GM18511 (cell line): ENCODE results near the gene ERFL.

Experiments used
- ATAC-seq: cut with Tn5 transposase; IDR thresholded peaks from one replicate; pipeline ENCODE4 v1.9.1; 2021; ENCODE audit warnings: mild to moderate bottlenecking, moderate library complexity; ENCODE audit not compliant: unreplicated experiment

Gene ERFL

GRCh38 chr19:41927497-41928192 is 604 bp downstream of the ERFL start:
- ATAC-seq = no peak

- ATAC-seq = no peak
These were observed 1.3 kb downstream of the ERFL start for GRCh38 chr19:41926763-41927496.

- ATAC-seq = no peak
These were observed 2.1 kb downstream of the ERFL start for GRCh38 chr19:41926028-41926762.

- no peak for ATAC-seq
These were observed 2.8 kb downstream of the ERFL start for GRCh38 chr19:41925208-41926003.

GRCh38 chr19:41924151-41925145 is 3.8 kb downstream of the ERFL start:
- no peak for ATAC-seq

- ATAC-seq = no peak
These were observed 5.0 kb downstream of the ERFL start for GRCh38 chr19:41923045-41923788.

- no peak for ATAC-seq
These were observed 5.7 kb downstream of the ERFL start for GRCh38 chr19:41922585-41922984.

- ATAC-seq = no peak
These were observed 6.4 kb downstream of the ERFL start for GRCh38 chr19:41921577-41922576.

- no peak for ATAC-seq
These were observed 7.2 kb downstream of the ERFL start for GRCh38 chr19:41920882-41921576.

GRCh38 chr19:41919948-41920712 is 8.1 kb downstream of the ERFL start:
- no peak for ATAC-seq

GRCh38 chr19:41918653-41919244 is 9.5 kb downstream of the ERFL start:
- no peak for ATAC-seq

GRCh38 chr19:41918095-41918494 is 10.2 kb downstream of the ERFL start:
- no peak for ATAC-seq

- no peak for ATAC-seq
These were observed 10.6 kb downstream of the ERFL start for GRCh38 chr19:41917676-41918075.

GRCh38 chr19:41915776-41916414 is 12.4 kb downstream of the ERFL start:
- ATAC-seq = no peak

- ATAC-seq = no peak
These were observed 13.1 kb downstream of the ERFL start for GRCh38 chr19:41915021-41915775.
